Suprapubic skin (tissue), 4 donors: Measurements from ENCODE around the gene MLXIP. TPM values are rescaled to one million over a fixed set of nuclear protein-coding genes. Genes with fewer than 3 reads are reported as not detected.

ENCODE experiments used
- DNase-seq, 2 donors: peaks; one replicate each; pipeline ENCODE4 v3.0.0-alpha.2; 2019; ENCODE audit warnings: low spot score in 2 of 2
- H3K27ac ChIP-seq: fragments of 200-600 bp; sonication (generic); one replicate; pipeline ENCODE4 v1.5.1; 2019
- H3K27me3 ChIP-seq: fragments of 200-600 bp; sonication (generic); one replicate; pipeline ENCODE4 v1.5.1; 2019
- H3K36me3 ChIP-seq: fragments of 200-600 bp; sonication (generic); one replicate; pipeline ENCODE4 v1.5.1; 2019
- H3K4me1 ChIP-seq: fragments of 200-600 bp; sonication (generic); one replicate; pipeline ENCODE4 v1.5.1; 2019
- H3K4me3 ChIP-seq: fragments of 200-600 bp; sonication (generic); one replicate; pipeline ENCODE4 v1.5.1; 2019; ENCODE audit warnings: mild to moderate bottlenecking
- H3K9me3 ChIP-seq: fragments of 200-600 bp; sonication (generic); one replicate; pipeline ENCODE4 v1.5.1; 2019
- CTCF ChIP-seq, 2 donors: fragments of 200-600 bp in 1 of 2; fragments of 450-650 bp in 1 of 2; sonication (generic) in 1 of 2; IDR thresholded peaks; one replicate each; pipeline ENCODE4 v1.5.1; 2016 to 2019; ENCODE audit warnings: antibody characterized with exemption in 2 of 2, mild to moderate bottlenecking in 1 of 2, moderate library complexity in 1 of 2
- EP300 ChIP-seq: sonication (generic); formaldehyde crosslinking; IDR thresholded peaks from one replicate; pipeline ENCODE4 v1.6.1; 2017; ENCODE audit warnings: antibody characterized with exemption
- POLR2A ChIP-seq, 2 donors: fragments of 450-650 bp; IDR thresholded peaks; one replicate each; pipeline ENCODE4 v1.6.1; 2017; ENCODE audit warnings: antibody characterized with exemption in 2 of 2, mild to moderate bottlenecking in 2 of 2, moderate library complexity in 2 of 2
- POLR2AphosphoS5 ChIP-seq, 3 donors: sonication (generic); formaldehyde crosslinking; IDR thresholded peaks; one replicate each; pipeline ENCODE4 v1.6.1; 2017; ENCODE audit warnings: antibody characterized with exemption in 3 of 3
- WGBS: methylation state at CpG from one replicate; pipeline ENCODE4 v1.1.5; 2018; 5-methylcytosine and 5-hydroxymethylcytosine counted together
- total RNA-seq, 4 donors: library from RNA; depleted of rRNA; stranded (reverse); fragments of >200 nt; gene quantifications; one replicate each; pipeline ENCODE4 v1.1.0, GENCODE V29; 2016

MLXIP gene
- total RNA-seq, 4 donors from 2014 or later: 25.2 to 91.4 (median 35.4) TPM

- H3K36me3 ChIP-seq: peaks cover 42% of the 10 kb centered on the region
- no peaks in the 10 kb centered on the region for H3K9me3 ChIP-seq
- H3K4me3 ChIP-seq: no peak overlapping the region
- H3K4me1 ChIP-seq: peaks cover 29% of the 10 kb centered on the region
- 87% methylated on average over 7 of the region's 23 CpGs for WGBS
- DNase-seq: no peak
- H3K27ac ChIP-seq: no peak overlapping the region
- no peaks in the 10 kb centered on the region for H3K27me3 ChIP-seq
- TF ChIP-seq CTCF (IDR thresholded peaks at IDR 0.05) (no peak), EP300 (no peak), POLR2A (IDR thresholded peaks at IDR 0.05) (no peak), POLR2AphosphoS5 (IDR thresholded peaks at IDR 0.05) (no peak)
These were observed 17.3 kb upstream of the MLXIP start for GRCh38 chr12:122061253-122061652.

GRCh38 chr12:122062832-122063693 lies 15.5 kb upstream of the MLXIP start:
- Histone ChIP-seq H3K9me3 (no peaks in the 10 kb centered on the region), H3K27ac (peak overlapping the region; percentile 71), H3K27me3 (no peaks in the 10 kb centered on the region), H3K36me3 (peaks cover 24% of the 10 kb centered on the region), H3K4me1 (peaks cover 33% of the 10 kb centered on the region), H3K4me3 (no peak overlapping the region)
- TF ChIP-seq CTCF (IDR thresholded peaks at IDR 0.05) (no peak), POLR2A (IDR thresholded peaks at IDR 0.05) (no peak), POLR2AphosphoS5 (IDR thresholded peaks at IDR 0.05) (no peak), EP300 (no peak)
- WGBS: 18% methylated on average over 19 of the region's 19 CpGs
- no peak for DNase-seq

- Histone ChIP-seq H3K4me1 (peaks cover 39% of the 10 kb centered on the region), H3K4me3 (no peak overlapping the region)
- TF ChIP-seq EP300 (no peak), CTCF (IDR thresholded peaks at IDR 0.05) (no peak), POLR2A (IDR thresholded peaks at IDR 0.05) (no peak), POLR2AphosphoS5 (IDR thresholded peaks at IDR 0.05) (no peak)
These were observed 14.9 kb upstream of the MLXIP start for GRCh38 chr12:122063694-122064024.

GRCh38 chr12:122064025-122064777 lies 14.4 kb upstream of the MLXIP start:
- TF ChIP-seq EP300 (no peak), POLR2A (IDR thresholded peaks at IDR 0.05) (no peak), POLR2AphosphoS5 (IDR thresholded peaks at IDR 0.05) (peak in 1 of 3 donors; percentile 6), CTCF (IDR thresholded peaks at IDR 0.05) (peak in 1 of 2 donors; percentile 15)
- H3K36me3 ChIP-seq: peaks cover 17% of the 10 kb centered on the region
- peaks cover 39% of the 10 kb centered on the region for H3K4me1 ChIP-seq
- no peak overlapping the region for H3K4me3 ChIP-seq
- peak overlapping the region; percentile 71 for H3K27ac ChIP-seq
- DNase-seq: peak; percentile 88 to 89
- H3K27me3 ChIP-seq: no peaks in the 10 kb centered on the region
- H3K9me3 ChIP-seq: no peaks in the 10 kb centered on the region
- 70% methylated on average over 13 of the region's 14 CpGs for WGBS

More at GRCh38 chr12:122063694-122064024, 14.9 kb upstream of the MLXIP start:
- Histone ChIP-seq H3K27me3 (no peaks in the 10 kb centered on the region), H3K9me3 (no peaks in the 10 kb centered on the region), H3K27ac (peak overlapping the region; percentile 71), H3K36me3 (peaks cover 20% of the 10 kb centered on the region)
- DNase-seq: no peak
- 65% methylated on average over 6 of the region's 6 CpGs for WGBS
